Measurements from ENCODE around the gene ANKRD40CL. TPM values are rescaled to one million over a fixed set of nuclear protein-coding genes. Genes with fewer than 3 reads are reported as not detected.
"Not testable (repeated sequence)": the region's sequence is repeated elsewhere in the genome, so short reads cannot be mapped to it uniquely, and the experiment has no call there.

Gene ANKRD40CL, protein sequence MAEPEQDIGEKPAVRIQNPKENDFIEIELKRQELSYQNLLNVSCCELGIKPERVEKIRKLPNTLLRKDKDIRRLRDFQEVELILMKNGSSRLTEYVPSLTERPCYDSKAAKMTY
- not detected for total RNA-seq

DNA sequence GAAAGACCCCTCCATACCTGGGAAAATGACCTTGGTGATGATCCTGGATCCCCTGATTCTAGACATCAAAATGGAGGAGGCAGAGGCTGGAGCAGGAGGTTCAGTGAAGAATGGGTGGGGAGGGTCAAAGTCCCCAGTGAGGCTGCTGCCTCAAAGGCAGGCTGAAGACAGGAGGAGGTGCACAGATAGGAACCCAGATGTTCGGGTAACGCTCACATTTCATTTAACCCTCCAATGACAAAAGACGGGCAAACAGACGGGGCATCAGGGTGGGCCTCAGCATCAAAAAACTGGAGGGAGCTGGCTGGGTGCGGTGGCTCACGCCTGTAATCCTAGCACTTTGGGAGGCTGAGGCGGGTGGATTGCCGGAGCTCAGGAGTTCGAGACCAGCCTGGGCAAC lies at the start of gene ANKRD40CL:
Gene ANKRD40CL, minus strand, starts transcription at position 73 of the 400 bp plus-strand sequence. CDS start 605 bp downstream, outside the sequence.
- DNase-seq = no peak

DNA sequence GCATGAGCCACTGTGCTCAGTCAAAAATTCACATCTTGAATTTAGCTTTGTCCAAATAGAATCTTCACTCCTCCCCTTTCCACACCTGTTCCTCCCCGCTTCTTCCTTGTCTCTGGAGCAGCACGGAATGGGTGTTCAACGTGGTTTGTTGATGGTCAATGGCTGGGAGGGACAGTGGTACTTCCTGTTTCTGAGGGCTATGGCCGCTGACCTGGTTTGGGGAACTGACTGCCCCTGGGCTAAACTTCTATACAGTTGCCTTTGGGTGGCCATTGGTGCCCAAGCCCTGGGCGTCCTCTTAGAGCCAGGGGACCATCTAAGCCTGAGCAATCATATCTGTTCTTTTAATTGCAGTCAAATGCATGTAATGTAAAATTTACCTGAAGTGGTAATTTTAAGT lies 49.0 kb upstream of the ANKRD40CL start:
- DNase-seq = no peak

DNA sequence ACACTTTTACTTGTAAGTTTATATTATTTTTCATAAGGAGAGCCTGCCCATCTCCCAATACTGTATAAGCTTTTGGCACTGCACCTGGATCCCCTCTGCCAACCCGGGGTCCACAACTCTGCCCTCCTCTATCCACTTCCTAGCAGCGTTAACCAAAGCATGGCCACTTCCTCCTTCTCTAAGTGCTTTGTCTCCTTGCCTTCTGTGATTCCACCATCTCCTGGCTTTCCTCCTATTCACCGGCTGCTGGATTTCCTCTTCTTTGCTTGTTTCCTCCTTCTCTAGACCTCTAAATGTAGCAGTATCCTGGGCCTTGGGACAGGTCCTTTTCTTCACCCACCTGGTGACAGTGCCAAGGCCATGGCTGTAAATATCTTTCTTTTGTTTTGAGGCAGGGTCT lies 48.1 kb upstream of the ANKRD40CL start:
- no peak for DNase-seq

DNA sequence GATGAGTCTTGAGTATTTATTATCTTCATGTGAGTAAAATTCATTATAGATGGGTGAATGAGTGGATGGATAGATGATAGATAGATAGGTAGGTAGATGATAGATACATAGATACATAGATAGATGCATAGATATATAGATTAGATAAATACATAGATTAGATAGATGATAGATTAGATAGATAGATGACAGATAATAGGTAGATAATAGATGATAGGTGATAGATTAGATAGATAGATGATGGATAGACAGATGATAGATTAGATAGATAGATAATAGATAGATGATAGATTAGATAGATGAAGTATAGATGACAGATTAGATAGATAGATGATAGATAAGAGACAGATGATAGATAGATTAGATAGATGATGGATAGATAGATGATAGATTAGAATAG lies 46.3 kb upstream of the ANKRD40CL start:
- DNase-seq = no peak

DNA sequence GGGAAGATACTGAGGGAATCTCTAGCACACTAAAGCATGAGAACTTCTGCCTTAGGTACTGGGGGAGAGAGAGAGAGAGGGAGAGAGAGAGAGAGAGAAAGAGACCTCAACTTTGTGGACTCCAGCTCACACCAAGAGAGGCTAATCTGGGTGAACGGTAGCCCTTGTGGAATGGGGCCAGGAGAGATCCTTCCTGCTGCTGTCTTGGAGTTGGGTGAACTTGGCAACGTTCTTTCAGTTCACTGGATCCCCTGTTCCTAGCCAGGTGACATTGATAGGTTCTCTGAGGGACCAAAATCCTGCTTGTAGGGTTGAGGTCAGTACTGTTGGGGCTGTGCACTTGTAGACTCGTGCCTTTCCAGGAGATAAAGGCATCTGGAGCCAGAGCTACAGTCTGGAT lies 41.6 kb upstream of the ANKRD40CL start:
- no peak for DNase-seq

DNA sequence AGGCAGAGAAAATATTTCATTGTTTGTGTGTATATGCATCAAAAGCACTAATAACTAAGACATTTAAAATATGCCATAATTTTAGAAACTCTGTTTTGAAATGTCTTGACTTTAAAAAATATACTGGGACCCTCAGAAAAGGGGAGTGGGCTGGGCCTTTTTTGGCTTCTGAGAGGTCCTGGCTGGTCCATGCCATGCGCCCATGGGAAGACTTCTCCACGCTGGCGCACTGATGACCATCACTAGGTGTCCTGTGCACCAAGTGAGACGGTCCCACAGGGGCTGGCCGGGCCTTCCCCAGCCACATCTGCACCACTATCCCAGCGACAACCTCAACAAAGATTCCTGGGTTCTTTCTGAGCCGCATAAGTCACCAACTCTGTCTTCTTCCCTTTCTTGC lies 41.1 kb upstream of the ANKRD40CL start:
- no peak for DNase-seq

DNA sequence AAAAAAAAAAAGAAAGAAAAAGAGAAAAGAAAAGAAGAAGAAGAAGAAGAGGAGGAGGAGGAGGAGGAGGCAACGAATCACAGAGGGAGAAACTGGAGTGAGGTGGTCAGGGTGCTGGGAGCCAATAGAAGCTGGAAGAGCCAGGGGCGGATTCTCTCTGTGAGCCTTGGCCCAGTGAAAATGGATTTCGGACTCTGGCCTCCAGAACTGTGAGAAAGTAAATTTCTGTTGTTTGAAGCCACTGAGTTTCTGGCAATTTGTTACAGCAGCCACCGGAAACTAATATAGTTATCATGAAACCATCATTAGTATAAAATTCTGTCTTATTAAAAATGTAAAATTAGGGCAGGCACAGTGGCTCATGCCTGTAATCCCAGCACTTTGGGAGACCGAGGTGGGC lies 40.4 kb upstream of the ANKRD40CL start:
- DNase-seq = no peak

DNA sequence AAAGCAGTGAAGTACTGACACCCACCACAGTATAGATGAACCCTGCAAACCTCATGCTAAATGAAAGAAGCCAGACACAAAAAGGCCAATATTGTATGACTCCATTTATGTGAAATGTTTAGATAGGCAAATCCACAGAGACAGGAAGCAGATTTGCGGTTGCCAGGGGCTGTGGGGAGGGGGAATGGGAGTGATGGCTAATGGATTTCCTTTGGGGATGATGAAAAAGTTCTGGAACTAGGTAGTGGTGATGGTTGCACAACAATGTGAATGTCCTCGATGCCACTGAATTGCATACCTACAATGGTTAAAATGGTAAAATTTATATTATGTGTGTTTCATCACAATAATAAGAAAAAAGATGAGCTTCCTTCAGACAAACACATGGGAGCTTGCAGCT lies 39.7 kb upstream of the ANKRD40CL start:
- DNase-seq = no peak

DNA sequence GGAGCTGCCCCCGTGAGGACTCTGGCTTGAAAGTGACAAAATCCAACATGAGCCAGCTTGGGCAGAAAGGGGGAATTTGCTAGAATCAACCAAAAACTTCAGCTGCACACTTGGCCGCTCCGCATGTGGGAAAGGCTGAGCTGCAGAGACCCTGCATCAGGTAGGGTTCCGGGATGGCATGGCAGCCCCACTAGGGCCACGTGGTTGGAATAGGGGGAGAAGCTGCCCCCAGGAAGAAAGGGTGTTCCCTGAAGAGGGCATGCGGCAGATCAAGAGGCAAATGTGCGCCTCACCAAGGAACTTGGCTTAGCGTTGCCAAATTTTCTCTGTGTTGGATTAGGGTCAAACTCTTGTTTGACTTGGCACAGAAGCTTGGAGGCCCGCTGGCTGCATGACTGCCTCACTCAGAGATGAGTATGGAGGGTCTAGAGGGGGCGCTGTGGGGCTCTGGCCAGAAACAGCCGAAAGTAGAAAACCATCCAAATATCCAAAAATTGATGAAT lies 38.9 kb upstream of the ANKRD40CL start:
- DNase-seq = no peak

DNA sequence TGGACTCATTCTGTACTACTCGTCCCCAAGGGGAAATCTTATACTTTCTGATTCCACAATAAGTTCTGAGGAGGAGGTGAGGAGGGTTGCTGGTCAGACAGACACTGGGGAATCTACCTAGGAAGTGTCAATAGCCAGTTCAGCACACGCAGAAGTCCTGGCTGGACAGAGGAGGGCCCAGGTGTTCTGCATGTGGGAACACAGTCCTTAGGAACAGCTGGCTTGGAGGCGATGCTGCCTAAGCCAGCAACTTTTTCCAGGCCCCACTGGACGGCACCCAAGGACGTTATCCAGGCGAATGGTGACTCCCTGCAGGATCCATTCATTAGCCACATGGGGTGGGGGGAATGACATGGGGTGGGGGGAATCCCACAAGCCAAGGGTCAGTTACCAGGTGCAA lies 38.2 kb upstream of the ANKRD40CL start:
- no peak for DNase-seq

DNA sequence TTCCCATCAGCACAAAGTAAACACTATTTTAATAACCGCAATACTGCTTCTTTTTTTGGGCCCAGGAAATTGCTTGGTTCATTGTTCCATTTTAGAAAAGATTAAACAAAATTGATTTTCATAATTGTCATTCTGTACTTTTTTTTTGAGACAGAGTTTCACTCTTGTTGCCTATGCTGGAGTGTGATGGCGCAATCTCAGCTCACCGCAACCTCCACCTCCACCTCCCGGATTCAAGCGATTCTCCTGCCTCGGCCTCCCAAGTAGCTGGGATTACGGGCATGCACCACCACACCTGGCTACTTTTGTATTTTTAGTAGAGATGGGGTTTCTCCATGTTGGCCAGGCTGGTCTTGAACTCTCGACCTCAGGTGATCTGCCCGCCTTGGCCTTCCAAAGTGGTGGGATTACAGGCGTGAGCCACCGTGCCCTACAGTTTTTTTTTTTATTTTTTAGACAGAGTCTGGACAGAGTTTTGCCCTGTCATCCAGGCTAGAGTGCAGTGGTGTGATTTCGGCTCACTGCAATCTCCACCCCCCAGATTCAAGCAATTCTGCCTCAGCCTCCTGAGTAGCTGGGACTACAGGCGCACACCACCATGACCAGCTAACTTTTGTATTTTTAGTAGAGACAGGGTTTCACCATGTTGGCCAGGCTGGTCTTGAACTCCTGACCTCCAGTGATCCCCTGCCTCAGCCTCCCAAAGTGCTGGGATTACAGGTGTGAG lies 37.6 kb upstream of the ANKRD40CL start:
- DNase-seq = not testable (repeated sequence)

DNA sequence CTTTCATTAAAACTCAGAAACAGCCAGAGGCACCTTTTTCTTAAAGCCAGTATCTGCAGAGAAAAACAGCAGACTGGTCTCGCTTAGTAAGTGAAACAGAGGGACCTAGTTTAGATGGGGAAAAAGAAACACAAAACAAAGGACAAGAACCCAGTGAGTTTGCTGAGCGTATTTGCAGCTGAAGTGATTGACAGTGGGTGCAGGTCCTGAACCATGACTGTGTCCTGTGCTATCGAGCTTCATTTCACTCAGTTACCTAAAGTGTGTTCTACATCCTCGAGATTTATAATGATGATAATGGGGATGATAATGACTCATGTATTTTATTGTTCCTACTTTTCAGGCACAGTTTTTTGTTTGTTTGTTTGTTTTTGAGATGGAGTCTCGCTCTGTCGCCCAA lies 36.4 kb upstream of the ANKRD40CL start:
- no peak for DNase-seq

DNA sequence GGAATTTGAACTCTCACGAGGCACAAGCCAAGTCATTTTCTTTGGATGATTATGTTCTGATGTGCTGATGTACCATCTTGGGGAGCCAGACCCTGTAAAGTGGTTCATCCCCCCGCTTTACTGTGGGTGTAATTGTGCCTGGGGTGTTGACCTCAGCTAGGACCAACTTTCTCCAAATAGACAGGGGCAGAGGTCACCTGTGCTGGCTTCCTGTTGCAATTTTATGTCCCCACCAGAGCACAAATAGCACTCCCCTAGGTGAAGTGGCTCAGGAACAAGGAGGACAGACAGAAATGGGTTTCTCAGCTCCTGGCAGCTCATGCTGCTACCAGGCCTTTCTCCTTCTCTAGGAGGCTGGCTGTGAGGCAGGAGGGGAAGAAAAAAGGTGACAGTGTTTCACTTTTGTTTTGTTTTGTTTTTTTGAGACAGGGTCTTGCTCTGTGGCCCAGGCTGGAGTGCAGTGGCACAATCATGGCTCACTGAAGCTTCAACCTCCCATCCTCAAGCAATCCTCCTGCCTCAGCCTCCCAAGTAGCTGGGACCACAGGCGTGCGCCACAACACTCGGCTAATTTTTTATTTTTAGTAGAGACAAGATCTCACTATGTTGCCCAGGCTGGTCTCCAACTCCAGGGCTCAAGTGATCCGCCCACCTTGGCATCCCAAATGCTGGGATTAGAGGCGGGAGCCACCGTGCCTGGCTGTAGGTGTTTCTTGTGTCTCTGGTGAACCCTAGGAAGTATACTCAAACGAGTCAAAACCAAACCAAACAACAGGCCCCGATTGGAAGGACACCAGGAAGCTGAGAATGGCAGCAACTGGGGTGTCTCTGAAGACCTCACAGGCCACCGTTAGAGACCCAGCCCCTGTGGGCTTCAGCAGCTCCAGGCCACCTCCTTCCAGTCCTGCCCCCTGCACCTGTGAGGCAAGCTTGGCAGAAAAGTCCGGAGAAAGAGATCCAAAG lies 35.6 kb upstream of the ANKRD40CL start:
- no peak for DNase-seq

DNA sequence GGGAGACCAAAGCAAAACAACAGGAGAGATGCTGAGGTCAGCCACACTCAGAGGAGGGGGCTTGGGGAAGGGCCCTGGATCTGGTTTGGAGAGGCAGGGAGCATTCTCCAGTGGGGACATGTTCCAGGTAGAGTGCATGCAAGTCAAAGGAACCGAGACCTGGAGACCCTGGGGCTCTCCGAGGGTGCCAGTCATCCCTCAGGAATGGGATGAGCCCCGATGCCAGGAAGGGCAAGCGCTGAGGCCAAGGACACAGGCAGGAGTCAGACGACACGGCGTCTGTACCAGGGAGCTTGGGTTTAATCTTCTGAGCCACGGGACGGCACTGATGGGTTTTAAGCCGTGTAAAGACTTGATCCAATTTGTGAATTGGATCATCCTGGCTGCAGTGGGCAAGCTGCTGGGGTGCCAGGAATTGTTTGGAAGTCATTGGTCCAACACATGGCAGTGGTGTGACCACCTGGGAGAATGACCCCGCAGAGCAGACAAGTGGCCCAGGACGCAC lies 32.9 kb upstream of the ANKRD40CL start:
- DNase-seq = no peak

DNA sequence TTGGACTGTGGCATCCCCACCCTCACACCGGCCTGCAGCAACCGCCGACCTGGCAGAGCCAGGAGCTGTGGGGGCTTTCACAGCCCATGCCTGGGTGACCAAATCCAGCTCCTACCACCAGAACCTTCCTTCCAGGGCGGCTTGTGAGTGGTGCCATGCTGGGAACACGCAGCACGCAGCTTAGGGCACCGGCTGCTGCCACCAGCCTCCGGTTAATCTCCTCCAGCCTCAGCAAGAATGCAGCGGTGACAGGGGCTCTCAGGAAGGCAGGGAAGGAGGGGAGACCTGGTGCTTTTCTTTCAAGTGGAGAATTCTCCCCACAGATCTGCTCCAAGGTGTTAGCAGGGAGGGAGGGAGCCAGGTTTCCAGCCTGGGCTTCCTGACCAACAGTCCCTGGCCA lies 32.3 kb upstream of the ANKRD40CL start:
- no peak for DNase-seq

DNA sequence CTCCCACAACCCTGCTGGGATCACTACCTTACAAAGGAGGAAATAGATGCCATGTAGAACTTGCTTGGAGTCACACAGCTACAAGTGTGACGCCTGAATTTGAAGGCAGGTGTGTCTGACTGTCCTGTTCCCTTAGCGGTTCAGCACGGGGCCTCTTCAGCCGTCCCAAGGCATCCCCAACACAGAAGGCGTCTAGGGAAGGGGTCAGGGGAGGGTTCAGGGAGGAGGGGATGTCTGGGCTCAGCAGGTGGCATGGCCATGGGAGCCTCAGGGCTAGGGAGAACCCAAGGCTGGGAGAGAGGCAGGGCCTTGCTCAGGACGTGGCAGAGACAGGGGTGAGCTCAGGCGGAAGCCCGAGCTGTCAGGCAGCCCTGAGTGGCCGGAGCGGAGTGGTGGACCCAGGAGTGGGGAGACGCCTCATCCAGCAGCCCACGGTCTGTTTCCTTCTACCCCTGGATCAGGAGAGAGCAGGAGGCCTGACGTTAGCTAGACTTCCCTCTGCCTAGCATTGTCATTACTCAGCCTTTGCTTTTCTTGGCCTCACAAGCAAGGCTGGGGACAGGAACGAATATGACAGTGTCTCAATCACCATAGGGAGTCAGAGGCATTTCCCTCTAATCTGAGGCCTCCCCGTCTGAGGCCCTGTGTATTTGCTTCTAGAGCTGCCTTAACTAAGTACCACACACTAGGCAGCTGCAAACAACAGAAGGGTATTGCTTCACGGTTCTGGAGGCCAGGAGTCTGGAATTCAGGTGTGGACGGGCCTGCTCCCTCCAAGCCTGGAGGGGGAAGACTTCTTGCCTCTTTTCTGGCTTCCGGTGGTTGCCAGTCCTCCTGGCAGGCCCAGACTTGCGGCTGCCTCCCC lies 31.3 kb upstream of the ANKRD40CL start:
- DNase-seq = no peak

DNA sequence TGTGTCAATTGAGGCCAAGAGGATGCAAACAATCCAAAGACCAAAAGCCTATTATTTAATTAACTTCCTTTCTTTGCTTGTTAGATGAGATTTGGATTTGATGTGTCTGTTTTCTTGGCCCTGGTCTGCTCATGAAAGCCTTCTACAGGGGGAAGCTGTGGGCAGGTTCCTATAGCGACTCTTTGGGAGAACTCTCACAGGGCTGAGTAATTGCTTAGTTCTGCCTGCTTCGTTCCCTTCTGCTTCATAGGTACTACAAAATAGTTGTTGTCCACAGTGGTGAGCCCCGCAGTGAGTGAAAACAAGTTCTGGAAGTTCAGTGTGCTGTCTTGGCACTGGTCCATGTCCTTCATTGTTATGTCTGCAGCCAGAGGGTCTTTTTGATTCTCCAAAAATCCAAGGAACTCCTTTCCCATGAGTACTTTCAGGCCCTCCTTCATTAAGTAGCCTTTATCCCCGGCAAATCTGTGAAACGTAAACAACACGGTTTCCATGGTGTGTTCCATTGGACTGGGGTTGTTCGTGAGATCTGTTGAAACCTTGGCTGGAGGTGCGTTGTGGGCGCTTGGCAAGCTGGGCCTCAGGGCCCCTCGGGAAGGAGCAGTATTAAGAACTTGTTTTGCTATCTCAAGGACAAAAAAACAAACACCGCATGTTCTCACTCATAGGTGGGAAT lies 30.0 kb upstream of the ANKRD40CL start:
- DNase-seq = no peak

DNA sequence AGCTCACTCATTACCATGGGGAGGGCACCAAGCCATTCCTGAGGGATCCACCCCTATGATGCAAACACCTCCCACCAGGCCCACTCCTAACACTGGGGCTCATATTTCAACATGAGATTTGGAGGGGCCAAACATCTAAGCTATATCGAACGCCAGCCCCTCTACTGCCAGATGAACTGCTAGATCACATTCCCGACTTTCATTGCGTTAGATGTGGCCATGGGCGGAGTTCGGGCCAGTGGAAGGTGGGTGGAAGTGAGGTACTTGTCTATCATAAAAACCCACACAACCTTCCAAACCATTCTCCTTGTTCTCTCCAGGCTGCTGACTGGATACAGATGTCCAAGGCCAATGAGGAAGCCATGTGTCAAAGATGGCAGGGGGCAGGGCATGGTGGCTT lies 27.0 kb upstream of the ANKRD40CL start:
- no peak for DNase-seq

DNA sequence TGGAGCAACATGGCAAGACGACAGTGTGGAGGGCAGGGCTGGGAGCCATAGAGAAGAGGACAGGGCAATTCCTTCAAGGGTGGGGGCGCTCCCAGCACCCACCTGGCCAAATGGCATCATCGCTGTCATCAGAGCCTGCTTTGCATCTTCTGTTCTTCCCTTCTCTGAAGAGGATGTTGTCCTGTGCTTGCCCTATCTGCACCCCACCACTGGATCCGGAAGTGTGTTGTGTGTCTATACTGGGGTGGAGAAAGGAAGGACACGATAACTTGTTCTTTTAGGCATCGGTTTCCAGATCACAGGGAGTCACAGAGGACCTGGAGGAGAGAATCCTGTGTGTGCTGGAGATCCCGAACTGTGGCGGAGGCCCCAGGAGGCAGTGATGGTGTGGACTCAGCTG lies 25.7 kb upstream of the ANKRD40CL start:
- no peak for DNase-seq

DNA sequence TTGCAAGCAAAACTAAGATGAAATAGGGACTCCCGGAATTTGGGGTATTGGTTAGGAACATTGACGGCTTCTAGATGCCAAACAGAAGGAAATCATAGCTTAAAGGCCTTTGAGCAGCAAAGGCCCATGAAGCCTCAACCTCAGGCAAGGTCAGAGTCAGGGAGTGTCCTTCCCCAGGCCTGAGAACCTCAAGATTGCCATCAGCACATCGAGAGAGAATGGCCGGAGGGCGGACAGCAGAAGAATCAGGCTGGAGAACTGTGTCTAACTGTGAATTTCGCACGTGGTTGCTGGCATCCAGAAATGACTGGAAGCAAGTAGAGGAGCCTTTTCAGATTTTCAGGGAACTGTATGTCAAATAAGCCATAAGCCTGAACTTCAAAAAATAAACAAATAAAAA lies 24.8 kb upstream of the ANKRD40CL start:
- no peak for DNase-seq

DNA sequence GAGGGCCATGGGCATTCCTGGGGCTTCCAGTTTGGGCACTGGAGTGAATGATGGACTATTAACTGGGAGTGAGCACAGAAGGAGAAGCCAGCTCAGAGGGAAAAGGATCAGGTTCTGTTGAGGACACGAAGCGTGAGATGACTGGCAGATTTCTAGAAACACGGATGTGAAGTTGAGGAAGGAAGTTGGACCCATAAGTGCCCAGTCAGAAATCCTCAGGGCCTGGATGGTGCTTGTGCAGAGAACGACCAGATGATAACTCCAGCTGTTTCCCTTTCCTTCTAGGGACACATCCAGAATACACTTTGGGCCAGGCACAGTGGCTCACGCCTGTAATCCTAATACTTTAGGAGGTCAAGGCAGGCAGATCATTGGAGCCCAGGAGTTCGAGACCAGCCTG lies 23.3 kb upstream of the ANKRD40CL start:
- no peak for DNase-seq

DNA sequence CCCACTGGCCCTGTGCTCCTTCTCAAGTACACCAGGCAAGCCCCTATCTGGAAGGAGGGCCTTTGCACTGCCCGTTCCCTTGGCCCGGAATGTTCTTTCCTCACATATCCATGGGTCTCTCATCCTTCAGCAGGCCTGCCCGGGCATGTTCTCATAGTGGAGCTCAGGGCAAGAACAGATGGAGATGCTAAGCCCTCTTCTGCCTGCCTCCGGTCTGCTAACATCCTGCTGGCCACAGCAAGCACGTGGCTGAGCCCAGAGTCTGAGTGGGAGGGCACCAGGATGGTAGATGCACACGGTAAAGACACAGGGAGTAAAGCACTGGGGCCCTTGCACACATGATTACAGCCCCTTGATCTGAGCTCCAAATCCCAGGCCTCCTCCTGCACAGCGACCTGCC lies 19.8 kb upstream of the ANKRD40CL start:
- no peak for DNase-seq
